KOPT-K1 (cell line): ENCODE results near the gene PPP2R3B.
"Not testable (repeated sequence)": the region's sequence is repeated elsewhere in the genome, so short reads cannot be mapped to it uniquely, and the experiment has no call there.

Experiments used
- H3K27ac ChIP-seq: fragments of 200-600 bp; sonication (generic); 2 replicates; pipeline ENCODE4 v1.5.1; 2016; ENCODE audit warnings: antibody characterized with exemption, mild to moderate bottlenecking, low read depth, low read length; ENCODE audit not compliant: poor library complexity, severe bottlenecking
- H3K36me3 ChIP-seq: fragments of 200-600 bp; sonication (generic); 2 replicates; pipeline ENCODE4 v1.5.1; 2017; ENCODE audit warnings: antibody characterized with exemption, mild to moderate bottlenecking, low read length, moderate library complexity; ENCODE audit not compliant: insufficient read depth
- H3K9me3 ChIP-seq: fragments of 200-600 bp; sonication (generic); 2 replicates; pipeline ENCODE4 v1.5.1; 2017; ENCODE audit warnings: antibody characterized with exemption, low read length, mild to moderate bottlenecking; ENCODE audit not compliant: insufficient read depth, poor library complexity, severe bottlenecking

Gene PPP2R3B

GRCh38 chrX:386239-386767, 404 bp downstream of the PPP2R3B start:
- Histone ChIP-seq H3K9me3 (no peaks in the 10 kb centered on the region), H3K27ac (peak overlapping the region; percentile 95), H3K36me3 (peaks cover 18% of the 10 kb centered on the region)

GRCh38 chrX:385736-386135, 971 bp downstream of the PPP2R3B start:
- Histone ChIP-seq H3K36me3 (peaks cover 18% of the 10 kb centered on the region), H3K27ac (peak overlapping the region; percentile 95)
- not testable (repeated sequence) for H3K9me3 ChIP-seq

- Histone ChIP-seq H3K36me3 (peaks cover 18% of the 10 kb centered on the region), H3K27ac (no peak overlapping the region), H3K9me3 (no peaks in the 10 kb centered on the region)
These were observed 1.8 kb downstream of the PPP2R3B start for GRCh38 chrX:384861-385260.

GRCh38 chrX:378443-378842, 8.3 kb downstream of the PPP2R3B start:
- Histone ChIP-seq H3K27ac (peak overlapping the region; percentile 38), H3K36me3 (peaks cover 15% of the 10 kb centered on the region), H3K9me3 (no peaks in the 10 kb centered on the region)

- not testable (repeated sequence) for H3K27ac ChIP-seq, H3K9me3 ChIP-seq, H3K36me3 ChIP-seq
These were observed 10.5 kb downstream of the PPP2R3B start for GRCh38 chrX:376206-376605.

GRCh38 chrX:375181-376036, 11.3 kb downstream of the PPP2R3B start:
- peaks cover 6% of the 10 kb centered on the region; the same call in 1 of the 2 replicates for H3K36me3 ChIP-seq
- H3K9me3 ChIP-seq = no peaks in the 10 kb centered on the region
- H3K27ac ChIP-seq = no peak overlapping the region

- peak overlapping the region; percentile 96 for H3K27ac ChIP-seq
- H3K36me3 ChIP-seq = peaks cover 6% of the 10 kb centered on the region; the same call in 1 of the 2 replicates
- no peaks in the 10 kb centered on the region for H3K9me3 ChIP-seq
These were observed 12.1 kb downstream of the PPP2R3B start for GRCh38 chrX:374596-374995.

- Histone ChIP-seq H3K36me3 (peaks cover 2% of the 10 kb centered on the region; the same call in 1 of the 2 replicates), H3K27ac (peak overlapping the region; percentile 96), H3K9me3 (no peaks in the 10 kb centered on the region)
These were observed 12.9 kb downstream of the PPP2R3B start for GRCh38 chrX:373641-374471.

GRCh38 chrX:372856-373640, 13.7 kb downstream of the PPP2R3B start:
- H3K27ac ChIP-seq = peak overlapping the region; percentile 96

GRCh38 chrX:371907-372306, 14.8 kb downstream of the PPP2R3B start:
- Histone ChIP-seq H3K27ac (peak overlapping the region; percentile 96), H3K9me3 (no peaks in the 10 kb centered on the region), H3K36me3 (peaks cover 8% of the 10 kb centered on the region; the same call in 1 of the 2 replicates)

More at GRCh38 chrX:372856-373640, 13.7 kb downstream of the PPP2R3B start:
- no peaks in the 10 kb centered on the region for H3K9me3 ChIP-seq
- H3K36me3 ChIP-seq = no peaks in the 10 kb centered on the region

GRCh38 chrX:370963-371745, 15.6 kb downstream of the PPP2R3B start:
- H3K36me3 ChIP-seq = peaks cover 10% of the 10 kb centered on the region; the same call in 1 of the 2 replicates
- H3K9me3 ChIP-seq = no peaks in the 10 kb centered on the region
- H3K27ac ChIP-seq = peak overlapping the region; percentile 96

- Histone ChIP-seq H3K27ac (peak overlapping the region; percentile 96), H3K36me3 (peaks cover 10% of the 10 kb centered on the region; the same call in 1 of the 2 replicates), H3K9me3 (no peaks in the 10 kb centered on the region)
These were observed 16.3 kb downstream of the PPP2R3B start for GRCh38 chrX:370244-370962.

- peak overlapping the region; percentile 96 for H3K27ac ChIP-seq
These were observed 17.1 kb downstream of the PPP2R3B start for GRCh38 chrX:369563-370101.

More at GRCh38 chrX:369563-370101, 17.1 kb downstream of the PPP2R3B start:
- no peaks in the 10 kb centered on the region for H3K9me3 ChIP-seq
- H3K36me3 ChIP-seq = peaks cover 10% of the 10 kb centered on the region; the same call in 1 of the 2 replicates
